HepG2 (cell line): Measurements from ENCODE around the gene INPP5E. TPM values are rescaled to one million over a fixed set of nuclear protein-coding genes. Genes with fewer than 3 reads are reported as not detected.

ENCODE experiments used
- CREM ChIP-seq, 2 experiments: sonication (generic) in 1 of 2; formaldehyde crosslinking in 1 of 2; IDR thresholded peaks; 2 replicates each; pipeline versions ENCODE4 v1.4.0 to v1.6.1; 2016 to 2020; ENCODE audit warnings: antibody characterized with exemption in 1 of 2, mild to moderate bottlenecking in 1 of 2, missing genetic modification reagents in 1 of 2
- DNMT3B ChIP-seq: conservative IDR thresholded peaks from 2 replicates; pipeline ENCODE4 v1.6.1; 2016; ENCODE audit warnings: missing biosample characterization, control low read depth
- FOXA1 ChIP-seq, 2 experiments: fragments of 450-650 bp in 1 of 2; sonication (generic) in 1 of 2; formaldehyde crosslinking in 1 of 2; IDR thresholded peaks; 2 replicates each; pipeline versions ENCODE4 v1.4.0 to v1.6.1; 2016 to 2020; ENCODE audit warnings: missing genetic modification reagents in 1 of 2
- HES4 ChIP-seq: sonication (generic); formaldehyde crosslinking; IDR thresholded peaks from 2 replicates; pipeline ENCODE4 v1.9.0; 2021; ENCODE audit warnings: mild to moderate bottlenecking, missing genetic modification reagents, borderline replicate concordance
- MTF2 ChIP-seq: sonication (generic); formaldehyde crosslinking; IDR thresholded peaks from 2 replicates; pipeline ENCODE4 v1.5.0; 2020; ENCODE audit warnings: missing genetic modification reagents, borderline replicate concordance
- MYNN ChIP-seq: sonication (generic); formaldehyde crosslinking; IDR thresholded peaks from 2 replicates; pipeline ENCODE4 v1.4.0; 2020; ENCODE audit warnings: mild to moderate bottlenecking, low read depth, missing genetic modification reagents
- PPARG ChIP-seq: conservative IDR thresholded peaks from 2 replicates; pipeline ENCODE4 v1.6.1; 2016; ENCODE audit warnings: missing biosample characterization, missing genetic modification reagents
- SMAD3 ChIP-seq: sonication (generic); formaldehyde crosslinking; IDR thresholded peaks from 2 replicates; pipeline ENCODE4 v1.4.0; 2020; ENCODE audit warnings: missing genetic modification reagents
- ZNF263 ChIP-seq: sonication (generic); formaldehyde crosslinking; IDR thresholded peaks from 2 replicates; pipeline ENCODE4 v1.4.0; 2020; ENCODE audit warnings: missing genetic modification reagents
- polyA plus RNA-seq, 8 experiments: library from polyadenylated mRNA; depleted of rRNA in 3 of 8; stranded (reverse) in 7 of 8; unstranded in 1 of 8; fragments of >200 nt; fragmentation: Illumina TruSeq in 4 of 8; extraction: Trizol in 4 of 8; gene quantifications; 2 replicates each; pipeline versions ENCODE4 v1.2.1 to v1.2.3, GENCODE V29; 2011 to 2016; ENCODE audit warnings: low read depth in 4 of 8, missing spikeins in 1 of 8, mixed read lengths in 1 of 8; ENCODE audit not compliant: insufficient read depth in 1 of 8
- total RNA-seq, 5 experiments: library from RNA; depleted of rRNA; stranded (reverse); fragments of >200 nt; fragmentation: Illumina TruSeq; extraction: Trizol; gene quantifications; 2 replicates each; pipeline ENCODE4 v1.2.3, GENCODE V29; 2016; ENCODE audit warnings: low read depth in 1 of 5
- TF ChIP-seq, protein P1 (sequence below): IDR thresholded peaks from 2 replicates; pipeline ENCODE4 v1.6.1; 2016; ENCODE audit warnings: missing compliant biosample characterization, missing genetic modification reagents, borderline replicate concordance
- TF ChIP-seq, protein P2 (sequence below): sonication (generic); formaldehyde crosslinking; IDR thresholded peaks from 2 replicates; pipeline ENCODE4 v1.5.1; 2020; ENCODE audit warnings: mild to moderate bottlenecking, missing genetic modification reagents, borderline replicate concordance
- TF ChIP-seq, protein P3 (sequence below): sonication (generic); formaldehyde crosslinking; IDR thresholded peaks from 2 replicates; pipeline ENCODE4 v1.8.0; 2022; ENCODE audit warnings: missing genetic modification reagents, mild to moderate bottlenecking, moderate library complexity, borderline replicate concordance
- TF ChIP-seq, protein P4 (sequence below): sonication (generic); formaldehyde crosslinking; IDR thresholded peaks from 2 replicates; pipeline ENCODE4 v1.5.0; 2020; ENCODE audit warnings: mild to moderate bottlenecking, missing genetic modification reagents
- TF ChIP-seq, protein P5 (sequence below): sonication (generic); formaldehyde crosslinking; IDR thresholded peaks from 2 replicates; pipeline ENCODE4 v1.4.0; 2020; ENCODE audit warnings: missing genetic modification reagents
- TF ChIP-seq, protein P6 (sequence below), 2 experiments: fragments of 450-650 bp in 1 of 2; sonication (generic) in 1 of 2; formaldehyde crosslinking; IDR thresholded peaks; 2 replicates each; pipeline versions ENCODE4 v1.5.0 to v1.8.0; 2020 to 2022; ENCODE audit warnings: mild to moderate bottlenecking in 1 of 2, missing genetic modification reagents in 1 of 2

The INPP5E gene
- total and polyA plus RNA-seq, 2 of the 13 experiments (the other 11 are each of a cell fraction or from before 2014, with no cell fraction given) = 5.5 TPM

DNA sequence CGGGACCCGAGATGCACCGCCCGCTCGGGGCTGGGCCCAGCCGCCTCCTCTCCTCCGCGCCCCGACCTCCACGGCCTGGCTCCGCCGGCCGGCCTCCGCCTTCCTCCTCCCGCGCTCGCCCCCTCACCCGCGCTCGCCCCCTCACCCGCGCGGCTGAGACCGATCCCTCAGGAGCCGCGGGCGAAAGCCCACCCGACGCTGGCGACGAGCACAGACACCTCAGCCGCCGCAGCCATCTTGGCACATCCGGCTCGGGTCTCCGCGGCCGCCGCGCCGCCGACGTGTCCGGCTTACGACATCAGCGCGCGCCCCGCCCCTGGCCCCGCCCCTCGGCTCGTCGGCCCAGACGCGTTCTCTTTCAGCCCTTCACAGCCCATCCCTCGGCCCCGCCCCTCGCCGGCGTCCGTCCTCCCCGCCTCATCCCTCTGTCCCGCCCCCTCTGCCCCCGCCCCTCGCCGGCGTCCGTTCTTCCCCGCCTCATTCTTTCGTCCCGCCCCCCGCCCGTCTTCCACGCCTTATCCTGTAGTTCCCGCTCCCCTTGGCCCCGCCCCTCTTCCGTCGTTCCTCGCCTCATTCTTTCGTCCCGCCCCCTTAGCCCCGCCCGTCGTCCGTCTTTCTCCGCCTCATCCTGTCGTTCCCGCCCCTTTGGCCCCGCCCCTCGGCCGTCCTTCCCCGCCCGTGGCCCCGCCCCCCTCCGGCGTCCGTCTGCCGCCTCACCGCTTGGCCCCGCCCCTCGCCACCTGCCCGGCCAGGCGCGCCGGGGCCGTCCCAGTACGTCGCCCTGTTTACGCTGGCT, 43.3 kb upstream of the INPP5E start, which contains the start of gene SEC16A (continued):
- TF ChIP-seq, protein P1, sequence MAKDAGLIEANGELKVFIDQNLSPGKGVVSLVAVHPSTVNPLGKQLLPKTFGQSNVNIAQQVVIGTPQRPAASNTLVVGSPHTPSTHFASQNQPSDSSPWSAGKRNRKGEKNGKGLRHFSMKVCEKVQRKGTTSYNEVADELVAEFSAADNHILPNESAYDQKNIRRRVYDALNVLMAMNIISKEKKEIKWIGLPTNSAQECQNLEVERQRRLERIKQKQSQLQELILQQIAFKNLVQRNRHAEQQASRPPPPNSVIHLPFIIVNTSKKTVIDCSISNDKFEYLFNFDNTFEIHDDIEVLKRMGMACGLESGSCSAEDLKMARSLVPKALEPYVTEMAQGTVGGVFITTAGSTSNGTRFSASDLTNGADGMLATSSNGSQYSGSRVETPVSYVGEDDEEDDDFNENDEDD = peak; percentile 68; the same call in 1 of the 2 replicates
- TF ChIP-seq HES4 (CRISPR knock-in tag) (peak; percentile 86), PPARG (CRISPR knock-in tag) (no peak), MYNN (CRISPR knock-in tag) (no peak), DNMT3B (CRISPR knock-in tag) (no peak), FOXA1 (IDR thresholded peaks at IDR 0.05) (no peak), FOXA1 (CRISPR knock-in tag; IDR thresholded peaks at IDR 0.05) (no peak), SMAD3 (CRISPR knock-in tag) (0 out of 2 replicates have a peak, but pooled peaks have one; percentile 14), MTF2 (CRISPR knock-in tag) (no peak), ZNF263 (0 out of 2 replicates have a peak, but pooled peaks have one; percentile 22), CREM (IDR thresholded peaks at IDR 0.05) (peak; percentile 52; the same call in 1 of the 2 replicates), CREM (CRISPR knock-in tag; IDR thresholded peaks at IDR 0.05) (no peak)
- TF ChIP-seq, protein P2, sequence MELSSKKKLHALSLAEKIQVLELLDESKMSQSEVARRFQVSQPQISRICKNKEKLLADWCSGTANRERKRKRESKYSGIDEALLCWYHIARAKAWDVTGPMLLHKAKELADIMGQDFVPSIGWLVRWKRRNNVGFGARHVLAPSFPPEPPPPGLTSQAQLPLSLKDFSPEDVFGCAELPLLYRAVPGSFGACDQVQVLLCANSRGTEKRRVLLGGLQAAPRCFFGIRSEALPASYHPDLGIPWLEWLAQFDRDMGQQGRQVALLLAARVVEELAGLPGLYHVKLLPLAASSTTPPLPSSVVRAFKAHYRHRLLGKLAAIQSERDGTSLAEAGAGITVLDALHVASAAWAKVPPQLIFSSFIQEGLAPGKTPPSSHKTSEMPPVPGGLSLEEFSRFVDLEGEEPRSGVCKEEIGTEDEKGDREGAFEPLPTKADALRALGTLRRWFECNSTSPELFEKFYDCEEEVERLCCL = no peak
- TF ChIP-seq, protein P3, sequence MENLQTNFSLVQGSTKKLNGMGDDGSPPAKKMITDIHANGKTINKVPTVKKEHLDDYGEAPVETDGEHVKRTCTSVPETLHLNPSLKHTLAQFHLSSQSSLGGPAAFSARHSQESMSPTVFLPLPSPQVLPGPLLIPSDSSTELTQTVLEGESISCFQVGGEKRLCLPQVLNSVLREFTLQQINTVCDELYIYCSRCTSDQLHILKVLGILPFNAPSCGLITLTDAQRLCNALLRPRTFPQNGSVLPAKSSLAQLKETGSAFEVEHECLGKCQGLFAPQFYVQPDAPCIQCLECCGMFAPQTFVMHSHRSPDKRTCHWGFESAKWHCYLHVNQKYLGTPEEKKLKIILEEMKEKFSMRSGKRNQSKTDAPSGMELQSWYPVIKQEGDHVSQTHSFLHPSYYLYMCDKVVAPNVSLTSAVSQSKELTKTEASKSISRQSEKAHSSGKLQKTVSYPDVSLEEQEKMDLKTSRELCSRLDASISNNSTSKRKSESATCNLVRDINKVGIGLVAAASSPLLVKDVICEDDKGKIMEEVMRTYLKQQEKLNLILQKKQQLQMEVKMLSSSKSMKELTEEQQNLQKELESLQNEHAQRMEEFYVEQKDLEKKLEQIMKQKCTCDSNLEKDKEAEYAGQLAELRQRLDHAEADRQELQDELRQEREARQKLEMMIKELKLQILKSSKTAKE (CRISPR knock-in tag) = peak; percentile 57; the same call in 1 of the 2 replicates
- TF ChIP-seq, protein P4, sequence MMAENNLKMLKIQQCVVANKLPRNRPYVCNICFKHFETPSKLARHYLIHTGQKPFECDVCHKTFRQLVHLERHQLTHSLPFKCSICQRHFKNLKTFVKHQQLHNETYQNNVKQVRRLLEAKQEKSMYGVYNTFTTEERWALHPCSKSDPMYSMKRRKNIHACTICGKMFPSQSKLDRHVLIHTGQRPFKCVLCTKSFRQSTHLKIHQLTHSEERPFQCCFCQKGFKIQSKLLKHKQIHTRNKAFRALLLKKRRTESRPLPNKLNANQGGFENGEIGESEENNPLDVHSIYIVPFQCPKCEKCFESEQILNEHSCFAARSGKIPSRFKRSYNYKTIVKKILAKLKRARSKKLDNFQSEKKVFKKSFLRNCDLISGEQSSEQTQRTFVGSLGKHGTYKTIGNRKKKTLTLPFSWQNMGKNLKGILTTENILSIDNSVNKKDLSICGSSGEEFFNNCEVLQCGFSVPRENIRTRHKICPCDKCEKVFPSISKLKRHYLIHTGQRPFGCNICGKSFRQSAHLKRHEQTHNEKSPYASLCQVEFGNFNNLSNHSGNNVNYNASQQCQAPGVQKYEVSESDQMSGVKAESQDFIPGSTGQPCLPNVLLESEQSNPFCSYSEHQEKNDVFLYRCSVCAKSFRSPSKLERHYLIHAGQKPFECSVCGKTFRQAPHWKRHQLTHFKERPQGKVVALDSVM = peak; percentile 51
- TF ChIP-seq, protein P5, sequence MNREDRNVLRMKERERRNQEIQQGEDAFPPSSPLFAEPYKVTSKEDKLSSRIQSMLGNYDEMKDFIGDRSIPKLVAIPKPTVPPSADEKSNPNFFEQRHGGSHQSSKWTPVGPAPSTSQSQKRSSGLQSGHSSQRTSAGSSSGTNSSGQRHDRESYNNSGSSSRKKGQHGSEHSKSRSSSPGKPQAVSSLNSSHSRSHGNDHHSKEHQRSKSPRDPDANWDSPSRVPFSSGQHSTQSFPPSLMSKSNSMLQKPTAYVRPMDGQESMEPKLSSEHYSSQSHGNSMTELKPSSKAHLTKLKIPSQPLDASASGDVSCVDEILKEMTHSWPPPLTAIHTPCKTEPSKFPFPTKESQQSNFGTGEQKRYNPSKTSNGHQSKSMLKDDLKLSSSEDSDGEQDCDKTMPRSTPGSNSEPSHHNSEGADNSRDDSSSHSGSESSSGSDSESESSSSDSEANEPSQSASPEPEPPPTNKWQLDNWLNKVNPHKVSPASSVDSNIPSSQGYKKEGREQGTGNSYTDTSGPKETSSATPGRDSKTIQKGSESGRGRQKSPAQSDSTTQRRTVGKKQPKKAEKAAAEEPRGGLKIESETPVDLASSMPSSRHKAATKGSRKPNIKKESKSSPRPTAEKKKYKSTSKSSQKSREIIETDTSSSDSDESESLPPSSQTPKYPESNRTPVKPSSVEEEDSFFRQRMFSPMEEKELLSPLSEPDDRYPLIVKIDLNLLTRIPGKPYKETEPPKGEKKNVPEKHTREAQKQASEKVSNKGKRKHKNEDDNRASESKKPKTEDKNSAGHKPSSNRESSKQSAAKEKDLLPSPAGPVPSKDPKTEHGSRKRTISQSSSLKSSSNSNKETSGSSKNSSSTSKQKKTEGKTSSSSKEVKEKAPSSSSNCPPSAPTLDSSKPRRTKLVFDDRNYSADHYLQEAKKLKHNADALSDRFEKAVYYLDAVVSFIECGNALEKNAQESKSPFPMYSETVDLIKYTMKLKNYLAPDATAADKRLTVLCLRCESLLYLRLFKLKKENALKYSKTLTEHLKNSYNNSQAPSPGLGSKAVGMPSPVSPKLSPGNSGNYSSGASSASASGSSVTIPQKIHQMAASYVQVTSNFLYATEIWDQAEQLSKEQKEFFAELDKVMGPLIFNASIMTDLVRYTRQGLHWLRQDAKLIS (CRISPR knock-in tag) = no peak
- TF ChIP-seq, protein P6, sequence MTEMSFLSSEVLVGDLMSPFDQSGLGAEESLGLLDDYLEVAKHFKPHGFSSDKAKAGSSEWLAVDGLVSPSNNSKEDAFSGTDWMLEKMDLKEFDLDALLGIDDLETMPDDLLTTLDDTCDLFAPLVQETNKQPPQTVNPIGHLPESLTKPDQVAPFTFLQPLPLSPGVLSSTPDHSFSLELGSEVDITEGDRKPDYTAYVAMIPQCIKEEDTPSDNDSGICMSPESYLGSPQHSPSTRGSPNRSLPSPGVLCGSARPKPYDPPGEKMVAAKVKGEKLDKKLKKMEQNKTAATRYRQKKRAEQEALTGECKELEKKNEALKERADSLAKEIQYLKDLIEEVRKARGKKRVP (CRISPR knock-in tag; IDR thresholded peaks at IDR 0.05) = 0 out of 4 replicates have a peak, but pooled peaks of 1 of the 2 experiments have one; percentile 18
